SK-N-SH (cell line): ENCODE data around the gene SH3PXD2B. TPM values are rescaled to one million over a fixed set of nuclear protein-coding genes. Genes with fewer than 3 reads are reported as not detected.

Experiments used
- CTCF ChIA-PET: fragments of 300-600, 350-600 bp; formaldehyde crosslinking; extraction: SDS; loops from one replicate; lab custom pipeline; 2021; lab: Yijun Ruan, JAX
- POLR2A ChIA-PET: fragments of 350-600 bp; sonication (Branson Sonifier 250); formaldehyde crosslinking; extraction: SDS; loops from one replicate; lab custom pipeline; 2020; ENCODE audit warnings: antibody characterized with exemption, inconsistent platforms; lab: Yijun Ruan, JAX
- DNase-seq: peaks from one replicate; pipeline ENCODE4 v3.0.0; 2012
- H2AFZ ChIP-seq: fragments of 200-600 bp; sonication (generic); 2 replicates; pipeline ENCODE4 v1.8.1; 2016; ENCODE audit warnings: antibody characterized with exemption, mild to moderate bottlenecking, low read depth
- H3F3A ChIP-seq: fragments of 200-600 bp; sonication (generic); replicated peaks from 2 replicates; pipeline ENCODE3; 2016; ENCODE audit warnings: antibody characterized with exemption, mild to moderate bottlenecking; ENCODE audit not compliant: insufficient read depth
- H3K27ac ChIP-seq, 2 experiments: fragments of 200-500 bp in 1 of 2; fragments of 200-600 bp in 1 of 2; sonication (Bioruptor generic) in 1 of 2; sonication (generic), shearing (Covaris generic) in 1 of 2; 2 replicates each; pipeline versions ENCODE4 v1.5.1 to v1.6.1; 2014 to 2016; ENCODE audit warnings: low read depth in 2 of 2, inconsistent platforms in 1 of 2, low read length in 1 of 2, mild to moderate bottlenecking in 1 of 2, mixed read lengths in 1 of 2
- H3K27me3 ChIP-seq: fragments of 200-600 bp; sonication (generic), shearing (Covaris generic); 2 replicates; pipeline ENCODE4 v1.6.1; 2016; ENCODE audit warnings: mixed run types; ENCODE audit not compliant: insufficient read depth
- H3K36me3 ChIP-seq, 2 experiments: fragments of 200-500 bp in 1 of 2; fragments of 200-600 bp in 1 of 2; sonication (Bioruptor generic) in 1 of 2; sonication (generic) in 1 of 2; replicated peaks in 1 of 2; 2 replicates each; pipeline versions ENCODE3 to v1.5.1; 2014 to 2016; ENCODE audit warnings: low read length in 1 of 2, mild to moderate bottlenecking in 1 of 2; ENCODE audit not compliant: insufficient read depth in 2 of 2, control insufficient read depth in 1 of 2
- H3K4me1 ChIP-seq, 2 experiments: fragments of 200-500 bp in 1 of 2; fragments of 200-600 bp in 1 of 2; sonication (Bioruptor generic) in 1 of 2; sonication (generic), shearing (Covaris generic) in 1 of 2; 2 replicates each; pipeline versions ENCODE4 v1.5.1 to v1.6.1; 2014 to 2016; ENCODE audit warnings: low read depth in 1 of 2, low read length in 1 of 2, mixed run types in 1 of 2; ENCODE audit not compliant: insufficient read depth in 2 of 2, control insufficient read depth in 1 of 2
- H3K4me2 ChIP-seq: fragments of 200-600 bp; sonication (generic), shearing (Covaris generic); 2 replicates; pipeline ENCODE4 v1.6.1; 2017; ENCODE audit warnings: mixed run types
- H3K4me3 ChIP-seq, 2 experiments: fragments of 200-500 bp in 1 of 2; fragments of 200-600 bp in 1 of 2; sonication (Bioruptor generic) in 1 of 2; sonication (generic), shearing (Covaris generic) in 1 of 2; 2 replicates each; pipeline versions ENCODE4 v1.5.1 to v1.8.1; 2014 to 2016; ENCODE audit warnings: low read depth in 2 of 2, inconsistent platforms in 1 of 2, low read length in 1 of 2, mild to moderate bottlenecking in 1 of 2, mixed read lengths in 1 of 2, moderate library complexity in 1 of 2
- H3K79me2 ChIP-seq: fragments of 200-600 bp; sonication (generic); 2 replicates; pipeline ENCODE4 v1.8.1; 2017; ENCODE audit warnings: mild to moderate bottlenecking; ENCODE audit not compliant: insufficient read depth
- H3K9ac ChIP-seq: fragments of 200-600 bp; sonication (generic); 2 replicates; pipeline ENCODE4 v1.6.1; 2017; ENCODE audit warnings: mixed run types
- H3K9me2 ChIP-seq: fragments of 200-600 bp; sonication (generic); 2 replicates; pipeline ENCODE4 v1.6.1; 2017; ENCODE audit warnings: mixed run types
- H3K9me3 ChIP-seq: fragments of 200-600 bp; sonication (generic); 2 replicates; pipeline ENCODE4 v1.6.1; 2017; ENCODE audit warnings: mixed run types, mild to moderate bottlenecking, moderate library complexity
- H4K20me1 ChIP-seq: fragments of 200-600 bp; sonication (generic); 2 replicates; pipeline ENCODE4 v1.6.1; 2017; ENCODE audit warnings: mild to moderate bottlenecking, mixed run types; ENCODE audit not compliant: insufficient read depth
- CTCF ChIP-seq: fragments of 200-600 bp; sonication (generic); IDR thresholded peaks from 2 replicates; pipeline ENCODE4 v1.6.1; 2017; ENCODE audit warnings: antibody characterized with exemption, mild to moderate bottlenecking, moderate library complexity
- ELF1 ChIP-seq: IDR thresholded peaks from 2 replicates; pipeline ENCODE4 v1.4.0; 2012
- EP300 ChIP-seq, 2 experiments: IDR thresholded peaks; 2 replicates each; pipeline versions ENCODE4 v1.4.0 to v1.6.1; 2012; ENCODE audit warnings: borderline replicate concordance in 1 of 2, low read depth in 1 of 2, low read length in 1 of 2
- FOSL2 ChIP-seq: IDR thresholded peaks from 2 replicates; pipeline ENCODE4 v1.4.0; 2012; ENCODE audit warnings: low read depth, mild to moderate bottlenecking, moderate library complexity, borderline replicate concordance
- FOXJ3 ChIP-seq: sonication (generic); formaldehyde crosslinking; IDR thresholded peaks from 2 replicates; pipeline ENCODE4 v1.5.1; 2020; ENCODE audit warnings: mild to moderate bottlenecking, missing genetic modification reagents
- FOXM1 ChIP-seq: IDR thresholded peaks from 2 replicates; pipeline ENCODE4 v1.4.0; 2012; ENCODE audit warnings: low read depth, mild to moderate bottlenecking
- GABPA ChIP-seq: IDR thresholded peaks from 2 replicates; pipeline ENCODE4 v1.4.0; 2012; ENCODE audit warnings: low read depth, mild to moderate bottlenecking
- MAX ChIP-seq: IDR thresholded peaks from 2 replicates; pipeline ENCODE4 v1.4.0; 2012; ENCODE audit warnings: low read depth
- MEF2A ChIP-seq: IDR thresholded peaks from 2 replicates; pipeline ENCODE4 v1.4.0; 2012; ENCODE audit warnings: low read depth, borderline replicate concordance
- NFIC ChIP-seq: IDR thresholded peaks from 2 replicates; pipeline ENCODE4 v1.4.0; 2012; ENCODE audit warnings: borderline replicate concordance
- PBX3 ChIP-seq: IDR thresholded peaks from 2 replicates; pipeline ENCODE4; 2012
- POLR2AphosphoS5 ChIP-seq: IDR thresholded peaks from 2 replicates; pipeline ENCODE4 v1.6.1; 2012; ENCODE audit warnings: low read depth, low read length
- RCOR1 ChIP-seq: fragments of 150-350 bp; IDR thresholded peaks from 2 replicates; pipeline ENCODE4 v1.6.1; 2017; ENCODE audit warnings: antibody characterized with exemption, low read length
- RFX5 ChIP-seq: IDR thresholded peaks from 2 replicates; pipeline ENCODE4 v1.6.1; 2012; ENCODE audit warnings: mild to moderate bottlenecking, improper control_type of control experiment, low read length
- TAF1 ChIP-seq: IDR thresholded peaks from 2 replicates; pipeline ENCODE4 v1.6.1; 2012; ENCODE audit warnings: low read depth, mild to moderate bottlenecking, low read length, moderate library complexity, borderline replicate concordance
- TCF12 ChIP-seq: IDR thresholded peaks from 2 replicates; pipeline ENCODE4 v1.4.0; 2012
- USF1 ChIP-seq: IDR thresholded peaks from 2 replicates; pipeline ENCODE4 v1.4.0; 2012; ENCODE audit warnings: low read depth, borderline replicate concordance
- WGBS: methylation state at CpG from one replicate; pipeline ENCODE4 v1.1.6; 2017; ENCODE audit warnings: low lambda C conversion rate; 5-methylcytosine and 5-hydroxymethylcytosine counted together
- polyA plus RNA-seq, 3 experiments: library from polyadenylated mRNA; depleted of rRNA; stranded (reverse); fragments of >200 nt; gene quantifications; 2 replicates each; pipeline ENCODE4 v1.2.3, GENCODE V29; 2012
- TF ChIP-seq, protein P1 (sequence below): fragments of 150-350 bp; IDR thresholded peaks from 2 replicates; pipeline ENCODE4 v1.6.1; 2017; ENCODE audit warnings: antibody characterized with exemption, low read length, low read depth, borderline replicate concordance
- TF ChIP-seq, protein P2 (sequence below): IDR thresholded peaks from 2 replicates; pipeline ENCODE4 v1.4.0; 2012; ENCODE audit warnings: low read depth, borderline replicate concordance

The SH3PXD2B gene
- polyA plus RNA-seq, 1 of the 3 experiments (the other 2 are of a cell fraction): 15.0 TPM

GRCh38 chr5:172282272-172283019 is 171.9 kb downstream of the SH3PXD2B start (continued):
- TF ChIP-seq CTCF: no peak
- TF ChIP-seq, protein P1, sequence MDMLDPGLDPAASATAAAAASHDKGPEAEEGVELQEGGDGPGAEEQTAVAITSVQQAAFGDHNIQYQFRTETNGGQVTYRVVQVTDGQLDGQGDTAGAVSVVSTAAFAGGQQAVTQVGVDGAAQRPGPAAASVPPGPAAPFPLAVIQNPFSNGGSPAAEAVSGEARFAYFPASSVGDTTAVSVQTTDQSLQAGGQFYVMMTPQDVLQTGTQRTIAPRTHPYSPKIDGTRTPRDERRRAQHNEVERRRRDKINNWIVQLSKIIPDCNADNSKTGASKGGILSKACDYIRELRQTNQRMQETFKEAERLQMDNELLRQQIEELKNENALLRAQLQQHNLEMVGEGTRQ: no peak
- TF ChIP-seq FOXM1: no peak
- TF ChIP-seq PBX3: 0 out of 2 replicates have a peak, but pooled peaks have one; percentile 20
- TF ChIP-seq MAX: no peak
- no peak for TF ChIP-seq POLR2AphosphoS5
- 0 out of 2 replicates have a peak, but pooled peaks have one; percentile 28 for TF ChIP-seq FOSL2
- TF ChIP-seq MEF2A: no peak
- no peak for TF ChIP-seq TCF12
- no peak for TF ChIP-seq USF1
- no peak for TF ChIP-seq NFIC

- H3K9me3 ChIP-seq: no peaks in the 10 kb centered on the region
- no peaks in the 10 kb centered on the region for H3K27me3 ChIP-seq
- H3K4me2 ChIP-seq: peak overlapping the region; percentile 76
- no peak for DNase-seq
- H3K9me2 ChIP-seq: no peaks in the 10 kb centered on the region
- peaks cover 0 to 13% of the 10 kb centered on the region in 2 experiments for H3K36me3 ChIP-seq
- H3K79me2 ChIP-seq: peaks cover 70% of the 10 kb centered on the region
- H2AFZ ChIP-seq: no peak overlapping the region
- ChIA-PET POLR2A (no interaction called here), CTCF (interaction anchor here (1.3 to 4.4 kb wide), 5 partner anchors 10 to 187 kb away, joined by 3 to 39 read pairs (median 8); partner anchors contain the start of gene STK10)
- H3K4me3 ChIP-seq: peak overlapping the region; percentile 77 to 94; a peak in 2 of 4 replicates
- peaks cover 5 to 8% of the 10 kb centered on the region in 2 experiments; a peak in 3 of 4 replicates for H3K4me1 ChIP-seq
- peaks cover 14% of the 10 kb centered on the region for H3F3A ChIP-seq
- no peak overlapping the region for H3K27ac ChIP-seq
- no peak for TF ChIP-seq GABPA
- TF ChIP-seq RCOR1: no peak
- TF ChIP-seq EP300 (IDR thresholded peaks at IDR 0.05; ENCODE audit: borderline replicate concordance in 1 of 2, low read depth in 1 of 2, low read length in 1 of 2): no peak
- TF ChIP-seq, protein P1: no peak
- no peak for TF ChIP-seq RFX5
- no peak for TF ChIP-seq ELF1
- TF ChIP-seq, protein P2, sequence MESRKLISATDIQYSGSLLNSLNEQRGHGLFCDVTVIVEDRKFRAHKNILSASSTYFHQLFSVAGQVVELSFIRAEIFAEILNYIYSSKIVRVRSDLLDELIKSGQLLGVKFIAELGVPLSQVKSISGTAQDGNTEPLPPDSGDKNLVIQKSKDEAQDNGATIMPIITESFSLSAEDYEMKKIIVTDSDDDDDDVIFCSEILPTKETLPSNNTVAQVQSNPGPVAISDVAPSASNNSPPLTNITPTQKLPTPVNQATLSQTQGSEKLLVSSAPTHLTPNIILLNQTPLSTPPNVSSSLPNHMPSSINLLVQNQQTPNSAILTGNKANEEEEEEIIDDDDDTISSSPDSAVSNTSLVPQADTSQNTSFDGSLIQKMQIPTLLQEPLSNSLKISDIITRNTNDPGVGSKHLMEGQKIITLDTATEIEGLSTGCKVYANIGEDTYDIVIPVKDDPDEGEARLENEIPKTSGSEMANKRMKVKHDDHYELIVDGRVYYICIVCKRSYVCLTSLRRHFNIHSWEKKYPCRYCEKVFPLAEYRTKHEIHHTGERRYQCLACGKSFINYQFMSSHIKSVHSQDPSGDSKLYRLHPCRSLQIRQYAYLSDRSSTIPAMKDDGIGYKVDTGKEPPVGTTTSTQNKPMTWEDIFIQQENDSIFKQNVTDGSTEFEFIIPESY: no peak
- TF ChIP-seq CTCF: no peak
- no peak for TF ChIP-seq FOXJ3 (CRISPR knock-in tag)
- TF ChIP-seq TAF1: no peak
- peak overlapping the region; percentile 89; the same call in 1 of the 2 replicates for H3K9ac ChIP-seq
- H4K20me1 ChIP-seq: peaks cover 68% of the 10 kb centered on the region
- 76% methylated on average over 6 of the region's 6 CpGs for WGBS
Observed at GRCh38 chr5:172281346-172281745, 173.0 kb downstream of the SH3PXD2B start.
